Naive B cell (primary cell): ENCODE results near the gene ANAPC1. TPM values are rescaled to one million over a fixed set of nuclear protein-coding genes. Genes with fewer than 3 reads are reported as not detected.
"Not testable (repeated sequence)": the region's sequence is repeated elsewhere in the genome, so short reads cannot be mapped to it uniquely, and the experiment has no call there.

Experiments used
- ATAC-seq, 2 donors: fragments of 150-1000 bp; cut with Tn5 transposase; 2 replicates each; pipeline ENCODE4 v1.10.0; 2021; ENCODE audit warnings: low read depth in 2 of 2, mild to moderate bottlenecking in 2 of 2, moderate library complexity in 2 of 2
- DNase-seq: peaks from one replicate; pipeline ENCODE4 v3.0.0; 2022
- H3K27ac Mint-ChIP-seq, 6 donors: one replicate each; pipeline ENCODE4 v1.8.0; 2020 to 2022; ENCODE audit warnings: mild to moderate bottlenecking in 6 of 6, mixed read lengths in 6 of 6, moderate library complexity in 5 of 6, inconsistent platforms in 2 of 6
- H3K27me3 Mint-ChIP-seq, 3 donors: one replicate each; pipeline ENCODE4 v1.8.0; 2021 to 2022; ENCODE audit warnings: mixed read lengths in 3 of 3, mild to moderate bottlenecking in 1 of 3
- H3K36me3 Mint-ChIP-seq, 2 donors: one replicate each; pipeline ENCODE4 v1.8.0; 2020 to 2022; ENCODE audit warnings: mixed read lengths in 2 of 2, inconsistent platforms in 1 of 2, mild to moderate bottlenecking in 1 of 2
- H3K4me1 Mint-ChIP-seq, 3 donors: one replicate each; pipeline ENCODE4 v1.8.0; 2020 to 2022; ENCODE audit warnings: mixed read lengths in 3 of 3, inconsistent platforms in 1 of 3, mild to moderate bottlenecking in 1 of 3, moderate library complexity in 1 of 3
- H3K4me3 Mint-ChIP-seq, 8 donors: one replicate each; pipeline ENCODE4 v1.8.0; 2020 to 2022; ENCODE audit warnings: mild to moderate bottlenecking in 8 of 8, mixed read lengths in 8 of 8, moderate library complexity in 8 of 8, inconsistent platforms in 2 of 8
- H3K9me3 Mint-ChIP-seq, 7 donors: one replicate each; pipeline ENCODE4 v1.8.0; 2020 to 2022; ENCODE audit warnings: mixed read lengths in 7 of 7, mild to moderate bottlenecking in 5 of 7, inconsistent platforms in 2 of 7, moderate library complexity in 1 of 7
- polyA plus RNA-seq, 6 donors: library from polyadenylated mRNA; unstranded; fragments of 300-500 nt; fragmentation: Illumina TruSeq; gene quantifications; one replicate each; pipeline ENCODE4 v1.2.3, GENCODE V29; 2021; ENCODE audit warnings: low read depth in 6 of 6

ANAPC1 gene
- polyA plus RNA-seq, 6 donors from 2014 or later, result 20.2 to 26.7 (median 23.7) TPM

- Mint-ChIP-seq H3K9me3 (no peaks in the 10 kb centered on the region), H3K4me3 (peak within 1 kb of the TSS; percentile 73 to 90 (median 82)), H3K4me1 (peaks cover 8 to 19% (median 16%) of the 10 kb centered on the region in 3 donors), H3K27me3 (peaks cover 31 to 50% (median 49%) of the 10 kb centered on the region in 3 donors), H3K36me3 (no peaks in the 10 kb centered on the region), H3K27ac (peak within 1 kb of the TSS in 2 of 6 donors; percentile 59 to 71)
- DNase-seq, result peak; percentile 41
- peak; percentile 81 for ATAC-seq
These were observed 14.1 kb upstream of the ANAPC1 start, which contains the start of gene MERTK for GRCh38 chr2:111897924-111898702. TSS of gene MERTK (plus strand) at chr2:111898607. CDS start at chr2:111898736, 129 bp downstream.

DNA sequence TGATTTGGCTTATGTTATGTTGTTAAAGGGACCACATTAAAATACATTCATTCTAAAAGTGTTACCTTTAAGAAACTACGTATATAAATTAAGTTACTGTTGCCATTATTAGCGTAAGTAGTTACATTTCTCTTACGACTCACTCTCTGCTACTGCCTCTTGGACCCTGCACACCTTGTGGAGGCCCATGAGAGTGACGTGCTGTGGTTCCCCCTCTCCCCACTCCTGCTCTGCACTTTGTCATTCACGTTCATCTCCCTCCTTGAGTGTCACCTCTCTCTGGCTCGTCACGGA is 13.6 kb upstream of the ANAPC1 start:
- Mint-ChIP-seq H3K4me3 (peak overlapping the region; percentile 70 to 90 (median 82)), H3K27ac (peak overlapping the region in 1 of 6 donors; percentile 71), H3K27me3 (peaks cover 33 to 50% (median 44%) of the 10 kb centered on the region in 3 donors), H3K4me1 (peaks cover 8 to 19% (median 16%) of the 10 kb centered on the region in 3 donors), H3K9me3 (no peaks in the 10 kb centered on the region), H3K36me3 (no peaks in the 10 kb centered on the region)
- ATAC-seq (peak in 1 of 2 donors; percentile 40), DNase-seq (no peak)

GRCh38 chr2:111896576-111896975 is 12.6 kb upstream of the ANAPC1 start:
- Mint-ChIP-seq H3K27me3 (peaks cover 33 to 45% (median 39%) of the 10 kb centered on the region in 3 donors), H3K9me3 (no peaks in the 10 kb centered on the region), H3K27ac (no peak overlapping the region), H3K36me3 (no peaks in the 10 kb centered on the region), H3K4me1 (peaks cover 8 to 19% (median 16%) of the 10 kb centered on the region in 3 donors), H3K4me3 (peak overlapping the region in 4 of 8 donors; percentile 3 to 81 (median 42))
- ATAC-seq (no peak), DNase-seq (no peak)

DNA sequence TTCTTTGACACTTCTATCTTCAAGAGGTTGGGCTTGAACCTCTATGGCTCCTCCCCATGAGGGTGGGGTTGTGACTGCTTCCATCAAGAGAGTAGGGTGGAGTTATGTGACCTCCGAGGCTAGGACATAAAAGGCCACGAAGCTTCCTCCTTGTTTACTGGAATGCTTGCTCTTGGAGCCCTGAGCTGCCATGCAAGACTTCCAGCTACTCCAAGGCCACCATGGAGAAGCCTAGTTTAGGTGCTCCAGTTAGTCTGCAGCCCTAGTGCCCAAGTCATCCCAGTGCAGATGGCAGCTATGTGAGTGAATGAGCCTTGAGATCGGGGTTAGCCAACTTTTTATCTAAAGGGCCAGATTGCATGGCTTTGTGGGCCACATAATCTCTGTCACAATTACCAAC is 12.0 kb upstream of the ANAPC1 start:
- Mint-ChIP-seq H3K36me3 (no peaks in the 10 kb centered on the region), H3K4me3 (peak overlapping the region in 3 of 8 donors; percentile 16 to 81 (median 29)), H3K4me1 (peaks cover 8 to 19% (median 16%) of the 10 kb centered on the region in 3 donors), H3K9me3 (no peaks in the 10 kb centered on the region), H3K27ac (no peak overlapping the region), H3K27me3 (peaks cover 33 to 45% (median 39%) of the 10 kb centered on the region in 3 donors)
- DNase-seq (no peak), ATAC-seq (no peak)

- H3K9me3 Mint-ChIP-seq, result peaks cover 0 to 2% (median 0%) of the 10 kb centered on the region in 7 donors
- peak overlapping the region; percentile 91 to 99 (median 96) for H3K4me3 Mint-ChIP-seq
- peaks cover 13 to 16% (median 15%) of the 10 kb centered on the region in 3 donors for H3K4me1 Mint-ChIP-seq
- H3K27ac Mint-ChIP-seq, result peak overlapping the region; percentile 84 to 99 (median 97)
- DNase-seq, result no peak
- H3K27me3 Mint-ChIP-seq, result no peaks in the 10 kb centered on the region
- no peaks in the 10 kb centered on the region for H3K36me3 Mint-ChIP-seq
- ATAC-seq, result no peak
These were observed 585 bp upstream of the ANAPC1 start for GRCh38 chr2:111884592-111884964.

DNA sequence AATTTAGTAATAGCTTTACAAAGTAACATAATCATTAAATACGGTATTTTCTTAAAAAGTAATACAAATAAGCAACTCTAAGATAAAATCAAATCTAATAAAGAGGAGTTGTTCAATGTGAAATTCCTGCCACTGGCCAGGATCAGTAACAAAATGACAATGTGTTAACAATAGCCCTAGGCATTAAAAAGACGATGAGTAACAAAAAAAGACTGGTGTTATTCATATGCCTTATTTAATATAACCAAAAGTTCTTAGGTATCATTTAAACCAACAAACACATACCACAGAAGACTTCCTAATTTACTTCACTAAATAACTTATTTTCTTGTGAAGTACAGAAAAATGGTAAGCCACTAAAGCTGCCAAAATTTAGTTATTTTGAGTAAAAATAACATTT is 11.2 kb downstream of the ANAPC1 start:
- H3K9me3 Mint-ChIP-seq, result not testable (repeated sequence)
- peaks cover 0 to 11% of the 10 kb centered on the region in 2 donors for H3K36me3 Mint-ChIP-seq

DNA sequence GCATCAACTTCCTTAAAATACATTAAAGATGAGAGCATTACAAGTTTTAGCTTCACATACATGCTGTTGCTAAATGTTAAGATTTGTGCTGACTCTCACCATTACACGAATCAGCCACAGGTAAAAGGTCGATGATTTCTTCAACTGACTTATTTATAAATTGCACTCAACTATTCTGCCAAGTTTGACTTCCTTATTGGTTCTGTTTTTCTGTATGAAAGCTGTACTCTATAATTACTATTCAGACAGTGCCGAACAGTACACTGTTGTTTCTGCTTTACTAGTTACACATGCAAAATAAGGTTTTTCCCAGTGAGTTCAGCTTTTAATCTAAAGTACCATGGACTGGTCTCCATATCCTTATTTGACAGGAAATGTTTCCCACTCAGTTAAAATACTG is 18.9 kb downstream of the ANAPC1 start:
- not testable (repeated sequence) for H3K4me3 Mint-ChIP-seq, H3K4me1 Mint-ChIP-seq, H3K27ac Mint-ChIP-seq, H3K27me3 Mint-ChIP-seq, DNase-seq, H3K36me3 Mint-ChIP-seq, H3K9me3 Mint-ChIP-seq
- ATAC-seq, result peak in 1 of 2 donors; percentile 28

More for the DNA sequence above, 11.2 kb downstream of the ANAPC1 start:
- not testable (repeated sequence) for DNase-seq, H3K27ac Mint-ChIP-seq, H3K4me3 Mint-ChIP-seq, ATAC-seq, H3K4me1 Mint-ChIP-seq, H3K27me3 Mint-ChIP-seq

GRCh38 chr2:111860005-111860404 is 24.0 kb downstream of the ANAPC1 start:
- not testable (repeated sequence) for H3K4me1 Mint-ChIP-seq, H3K36me3 Mint-ChIP-seq, H3K27me3 Mint-ChIP-seq, H3K9me3 Mint-ChIP-seq, DNase-seq, ATAC-seq, H3K27ac Mint-ChIP-seq, H3K4me3 Mint-ChIP-seq

- Mint-ChIP-seq H3K36me3 (peaks cover 0 to 10% of the 10 kb centered on the region in 2 donors), H3K27ac (peak overlapping the region in 1 of 6 donors; percentile 49)
- not testable (repeated sequence) for ATAC-seq, H3K27me3 Mint-ChIP-seq, H3K4me1 Mint-ChIP-seq, H3K9me3 Mint-ChIP-seq, H3K4me3 Mint-ChIP-seq, DNase-seq
These were observed 31.4 kb downstream of the ANAPC1 start for GRCh38 chr2:111852544-111852943.

DNA sequence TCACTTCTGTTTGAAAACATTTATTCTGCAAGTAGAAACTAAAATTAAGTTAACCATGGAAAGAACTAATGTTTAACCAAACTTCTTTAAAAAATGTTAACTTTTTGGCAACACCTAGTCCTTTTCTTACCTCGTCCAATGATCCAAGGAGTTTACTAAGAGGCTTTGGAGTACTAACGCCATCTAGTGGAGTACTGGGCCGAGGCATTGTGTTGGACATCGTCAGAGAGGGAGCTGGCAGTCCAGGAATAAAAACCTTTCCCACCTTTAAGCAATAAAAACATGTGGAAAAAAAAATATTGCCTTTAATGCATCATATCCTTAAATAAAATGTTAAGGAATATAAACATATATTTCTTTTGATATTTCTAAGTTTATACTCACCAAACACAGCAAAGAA is 33.3 kb downstream of the ANAPC1 start:
- H3K27me3 Mint-ChIP-seq, H3K9me3 Mint-ChIP-seq, H3K27ac Mint-ChIP-seq, ATAC-seq, H3K4me1 Mint-ChIP-seq, H3K4me3 Mint-ChIP-seq: not testable (repeated sequence)
- H3K36me3 Mint-ChIP-seq, result peaks cover 0 to 10% of the 10 kb centered on the region in 2 donors
- DNase-seq, result peak; percentile 7

GRCh38 chr2:111839625-111840282 is 44.2 kb downstream of the ANAPC1 start:
- H3K9me3 Mint-ChIP-seq, DNase-seq, H3K4me3 Mint-ChIP-seq, H3K4me1 Mint-ChIP-seq, H3K27me3 Mint-ChIP-seq, H3K36me3 Mint-ChIP-seq, ATAC-seq: not testable (repeated sequence)
- H3K27ac Mint-ChIP-seq, result peak overlapping the region in 2 of 6 donors; percentile 9 to 74

GRCh38 chr2:111838992-111839391 is 45.0 kb downstream of the ANAPC1 start:
- Mint-ChIP-seq H3K27ac (peak overlapping the region in 2 of 6 donors; percentile 44 to 86), H3K36me3 (peaks cover 7 to 11% of the 10 kb centered on the region in 2 donors)
- not testable (repeated sequence) for ATAC-seq, H3K27me3 Mint-ChIP-seq, DNase-seq, H3K9me3 Mint-ChIP-seq, H3K4me3 Mint-ChIP-seq, H3K4me1 Mint-ChIP-seq

- DNase-seq, H3K4me3 Mint-ChIP-seq, H3K27ac Mint-ChIP-seq, H3K27me3 Mint-ChIP-seq, ATAC-seq, H3K9me3 Mint-ChIP-seq, H3K4me1 Mint-ChIP-seq: not testable (repeated sequence)
- H3K36me3 Mint-ChIP-seq, result peaks cover 9 to 18% of the 10 kb centered on the region in 2 donors
These were observed 49.8 kb downstream of the ANAPC1 start for GRCh38 chr2:111834221-111834620.

- not testable (repeated sequence) for H3K4me1 Mint-ChIP-seq, H3K4me3 Mint-ChIP-seq, DNase-seq, ATAC-seq, H3K27ac Mint-ChIP-seq, H3K27me3 Mint-ChIP-seq, H3K9me3 Mint-ChIP-seq
- H3K36me3 Mint-ChIP-seq, result peaks cover 21 to 29% of the 10 kb centered on the region in 2 donors
These were observed 53.5 kb downstream of the ANAPC1 start for GRCh38 chr2:111830479-111830878.
